ENCODE results near the gene PIK3C2A.

DNA sequence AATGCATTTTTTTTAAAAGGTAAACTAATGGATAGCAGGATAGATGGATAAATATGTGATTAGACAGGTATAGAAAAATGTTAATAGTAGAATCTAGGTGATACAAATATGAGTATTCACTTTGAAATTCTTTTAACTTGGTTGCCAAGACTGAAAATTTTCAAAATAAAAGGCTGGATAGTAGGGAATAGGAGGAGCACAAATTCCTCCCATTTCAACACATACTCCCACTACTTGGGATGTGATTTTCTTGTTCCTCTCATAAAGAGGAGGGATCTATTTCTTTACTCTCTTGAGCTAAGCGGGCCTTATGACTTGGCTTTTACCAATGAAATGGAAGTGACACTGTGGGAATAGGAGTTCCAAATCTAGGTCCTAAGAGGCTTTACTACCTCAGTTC lies 35.9 kb downstream of the PIK3C2A start:
- no peak for TF ChIP-seq ATF1 (CRISPR knock-in tag; IDR thresholded peaks at IDR 0.05)
- TF ChIP-seq ZNF446 (CRISPR knock-in tag; IDR thresholded peaks at IDR 0.05): no peak
- TF ChIP-seq CREM (IDR thresholded peaks at IDR 0.05): no peak
- no peak for TF ChIP-seq CREM (CRISPR knock-in tag; IDR thresholded peaks at IDR 0.05)
- TF ChIP-seq ZNF354B (CRISPR knock-in tag; IDR thresholded peaks at IDR 0.05): no peak
- no peak for TF ChIP-seq POLR2G (IDR thresholded peaks at IDR 0.05; ENCODE audit: low read depth, low read length)

Measured in HepG2 (cell line).